WTC11 (cell line): ENCODE results near the gene GADD45GIP1. TPM values are rescaled to one million over a fixed set of nuclear protein-coding genes. Genes with fewer than 3 reads are reported as not detected.

Source experiments
- ATF1 ChIP-seq: sonication (generic); formaldehyde crosslinking; IDR thresholded peaks from 2 replicates; pipeline ENCODE4 v1.8.1; 2023; ENCODE audit warnings: mild to moderate bottlenecking, moderate library complexity, missing genetic modification reagents
- CREB1 ChIP-seq: sonication (generic); formaldehyde crosslinking; IDR thresholded peaks from 2 replicates; pipeline ENCODE4 v1.8.0; 2023; ENCODE audit warnings: mild to moderate bottlenecking, missing genetic modification reagents
- FOXJ3 ChIP-seq: sonication (generic); formaldehyde crosslinking; IDR thresholded peaks from 2 replicates; pipeline ENCODE4 v1.9.0; 2021; ENCODE audit warnings: missing genetic modification reagents, mild to moderate bottlenecking, borderline replicate concordance
- FOXK1 ChIP-seq: sonication (generic); formaldehyde crosslinking; IDR thresholded peaks from 2 replicates; pipeline ENCODE4 v1.8.0; 2022; ENCODE audit warnings: mild to moderate bottlenecking, moderate library complexity, missing genetic modification reagents
- OVOL2 ChIP-seq: fragments of 250-450 bp; sonication (Bioruptor Pico); IDR thresholded peaks from 2 replicates; pipeline ENCODE4 v1.9.0; 2021; ENCODE audit warnings: mild to moderate bottlenecking, borderline replicate concordance
- SP1 ChIP-seq: sonication (generic); formaldehyde crosslinking; conservative IDR thresholded peaks from 2 replicates; pipeline ENCODE4 v1.8.1; 2022; ENCODE audit warnings: missing genetic modification reagents
- TP53 ChIP-seq: sonication (generic); formaldehyde crosslinking; IDR thresholded peaks from 2 replicates; pipeline ENCODE4 v1.8.1; 2023; ENCODE audit warnings: mild to moderate bottlenecking, missing genetic modification reagents
- ZNF121 ChIP-seq: sonication (generic); formaldehyde crosslinking; IDR thresholded peaks from 2 replicates; pipeline ENCODE4 v1.8.0; 2023; ENCODE audit warnings: missing genetic modification reagents
- ZNF232 ChIP-seq: sonication (generic); formaldehyde crosslinking; IDR thresholded peaks from 2 replicates; pipeline ENCODE4 v1.8.0; 2022; ENCODE audit warnings: mild to moderate bottlenecking, missing genetic modification reagents
- total RNA-seq: library from RNA; stranded (reverse); gene quantifications from 3 replicates; pipeline ENCODE4 v1.2.3, GENCODE V29; 2021
- TF ChIP-seq, protein P1 (sequence below): sonication (generic); formaldehyde crosslinking; IDR thresholded peaks from 2 replicates; pipeline ENCODE4 v1.8.1; 2022; ENCODE audit warnings: low read depth, mild to moderate bottlenecking, moderate library complexity, missing genetic modification reagents, borderline replicate concordance
- TF ChIP-seq, protein P2 (sequence below): sonication (generic); formaldehyde crosslinking; conservative IDR thresholded peaks from 2 replicates; pipeline ENCODE4 v1.8.1; 2022; ENCODE audit warnings: mild to moderate bottlenecking, missing genetic modification reagents
- TF ChIP-seq, protein P3 (sequence below): sonication (generic); formaldehyde crosslinking; IDR thresholded peaks from 2 replicates; pipeline ENCODE4 v1.8.1; 2023; ENCODE audit warnings: mild to moderate bottlenecking, missing genetic modification reagents
- TF ChIP-seq, protein P4 (sequence below): sonication (generic); formaldehyde crosslinking; IDR thresholded peaks from 2 replicates; pipeline ENCODE4 v1.8.1; 2022; ENCODE audit warnings: missing genetic modification reagents, borderline replicate concordance
- TF ChIP-seq, protein P5 (sequence below): fragments of 250-450 bp; sonication (Bioruptor Pico); IDR thresholded peaks from 2 replicates; pipeline ENCODE4 v2.1.2; 2022; ENCODE audit warnings: mild to moderate bottlenecking, moderate library complexity
- TF ChIP-seq, protein P6 (sequence below): sonication (generic); formaldehyde crosslinking; conservative IDR thresholded peaks from 2 replicates; pipeline ENCODE4 v1.8.1; 2023; ENCODE audit warnings: mild to moderate bottlenecking, low read depth, missing genetic modification reagents, moderate library complexity
- TF ChIP-seq, protein P7 (sequence below): sonication (generic); formaldehyde crosslinking; IDR thresholded peaks from 2 replicates; pipeline ENCODE4 v1.8.1; 2023; ENCODE audit warnings: mild to moderate bottlenecking, missing genetic modification reagents, borderline replicate concordance
- TF ChIP-seq, protein P8 (sequence below): sonication (generic); formaldehyde crosslinking; IDR thresholded peaks from 2 replicates; pipeline ENCODE4 v1.8.0; 2022; ENCODE audit warnings: missing genetic modification reagents

The GADD45GIP1 gene
- total RNA-seq, 1 experiment from 2014 or later: 54.4 TPM

DNA sequence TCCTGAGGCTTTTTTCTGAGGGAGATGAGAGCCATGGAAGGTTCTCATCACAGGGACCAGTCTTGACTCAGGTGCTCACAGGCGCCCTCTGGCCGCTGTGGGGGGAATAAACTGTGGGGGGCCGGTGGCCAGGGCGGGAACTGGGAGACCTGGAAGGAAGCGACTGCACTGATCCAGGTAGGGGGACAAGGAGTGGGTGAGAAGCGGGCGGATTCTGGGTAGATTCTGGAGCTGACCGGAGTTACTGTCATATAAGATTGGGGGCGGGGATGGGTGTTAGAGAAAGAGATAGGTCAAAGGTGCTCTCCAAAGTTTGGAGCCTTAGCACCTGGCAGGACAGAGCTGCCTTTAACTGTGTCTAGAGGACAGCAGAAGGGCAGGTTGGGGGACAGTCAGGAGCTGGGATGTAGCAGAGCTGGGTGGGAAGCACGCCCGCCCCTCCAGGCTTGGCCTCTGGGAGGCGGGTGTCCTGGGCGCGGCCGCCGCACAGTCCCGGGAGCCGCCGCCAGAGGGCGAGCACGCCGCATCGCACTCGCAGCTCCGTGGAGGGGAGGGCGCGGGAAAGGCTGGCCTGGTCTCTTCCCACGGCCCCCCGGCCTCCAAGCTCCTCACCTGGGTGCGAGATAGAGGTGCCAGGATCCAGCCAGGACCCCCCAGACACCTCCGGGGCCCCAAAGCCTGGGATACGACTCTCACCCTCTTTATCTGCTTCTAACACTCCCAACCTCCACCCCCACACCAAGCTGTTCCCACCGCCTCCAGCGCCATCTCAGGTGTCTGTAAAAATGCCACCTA, 8.2 kb upstream of the GADD45GIP1 start (continued):
- TF ChIP-seq, protein P1, sequence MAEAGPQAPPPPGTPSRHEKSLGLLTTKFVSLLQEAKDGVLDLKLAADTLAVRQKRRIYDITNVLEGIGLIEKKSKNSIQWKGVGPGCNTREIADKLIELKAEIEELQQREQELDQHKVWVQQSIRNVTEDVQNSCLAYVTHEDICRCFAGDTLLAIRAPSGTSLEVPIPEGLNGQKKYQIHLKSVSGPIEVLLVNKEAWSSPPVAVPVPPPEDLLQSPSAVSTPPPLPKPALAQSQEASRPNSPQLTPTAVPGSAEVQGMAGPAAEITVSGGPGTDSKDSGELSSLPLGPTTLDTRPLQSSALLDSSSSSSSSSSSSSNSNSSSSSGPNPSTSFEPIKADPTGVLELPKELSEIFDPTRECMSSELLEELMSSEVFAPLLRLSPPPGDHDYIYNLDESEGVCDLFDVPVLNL (CRISPR knock-in tag): no peak
- TF ChIP-seq ZNF121 (CRISPR knock-in tag) (0 out of 2 replicates have a peak, but pooled peaks have one; percentile 10), ZNF232 (CRISPR knock-in tag) (no peak), OVOL2 (CRISPR knock-in tag) (no peak), FOXK1 (CRISPR knock-in tag) (no peak; the same call in 1 of the 2 replicates), TP53 (CRISPR knock-in tag) (no peak), ATF1 (CRISPR knock-in tag) (no peak), SP1 (peak; percentile 43; the same call in 1 of the 2 replicates), FOXJ3 (CRISPR knock-in tag) (no peak), CREB1 (no peak)
- TF ChIP-seq, protein P2, sequence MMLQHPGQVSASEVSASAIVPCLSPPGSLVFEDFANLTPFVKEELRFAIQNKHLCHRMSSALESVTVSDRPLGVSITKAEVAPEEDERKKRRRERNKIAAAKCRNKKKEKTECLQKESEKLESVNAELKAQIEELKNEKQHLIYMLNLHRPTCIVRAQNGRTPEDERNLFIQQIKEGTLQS (CRISPR knock-in tag): no peak
- TF ChIP-seq, protein P3, sequence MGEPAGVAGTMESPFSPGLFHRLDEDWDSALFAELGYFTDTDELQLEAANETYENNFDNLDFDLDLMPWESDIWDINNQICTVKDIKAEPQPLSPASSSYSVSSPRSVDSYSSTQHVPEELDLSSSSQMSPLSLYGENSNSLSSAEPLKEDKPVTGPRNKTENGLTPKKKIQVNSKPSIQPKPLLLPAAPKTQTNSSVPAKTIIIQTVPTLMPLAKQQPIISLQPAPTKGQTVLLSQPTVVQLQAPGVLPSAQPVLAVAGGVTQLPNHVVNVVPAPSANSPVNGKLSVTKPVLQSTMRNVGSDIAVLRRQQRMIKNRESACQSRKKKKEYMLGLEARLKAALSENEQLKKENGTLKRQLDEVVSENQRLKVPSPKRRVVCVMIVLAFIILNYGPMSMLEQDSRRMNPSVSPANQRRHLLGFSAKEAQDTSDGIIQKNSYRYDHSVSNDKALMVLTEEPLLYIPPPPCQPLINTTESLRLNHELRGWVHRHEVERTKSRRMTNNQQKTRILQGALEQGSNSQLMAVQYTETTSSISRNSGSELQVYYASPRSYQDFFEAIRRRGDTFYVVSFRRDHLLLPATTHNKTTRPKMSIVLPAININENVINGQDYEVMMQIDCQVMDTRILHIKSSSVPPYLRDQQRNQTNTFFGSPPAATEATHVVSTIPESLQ (CRISPR knock-in tag): no peak
- TF ChIP-seq, protein P4, sequence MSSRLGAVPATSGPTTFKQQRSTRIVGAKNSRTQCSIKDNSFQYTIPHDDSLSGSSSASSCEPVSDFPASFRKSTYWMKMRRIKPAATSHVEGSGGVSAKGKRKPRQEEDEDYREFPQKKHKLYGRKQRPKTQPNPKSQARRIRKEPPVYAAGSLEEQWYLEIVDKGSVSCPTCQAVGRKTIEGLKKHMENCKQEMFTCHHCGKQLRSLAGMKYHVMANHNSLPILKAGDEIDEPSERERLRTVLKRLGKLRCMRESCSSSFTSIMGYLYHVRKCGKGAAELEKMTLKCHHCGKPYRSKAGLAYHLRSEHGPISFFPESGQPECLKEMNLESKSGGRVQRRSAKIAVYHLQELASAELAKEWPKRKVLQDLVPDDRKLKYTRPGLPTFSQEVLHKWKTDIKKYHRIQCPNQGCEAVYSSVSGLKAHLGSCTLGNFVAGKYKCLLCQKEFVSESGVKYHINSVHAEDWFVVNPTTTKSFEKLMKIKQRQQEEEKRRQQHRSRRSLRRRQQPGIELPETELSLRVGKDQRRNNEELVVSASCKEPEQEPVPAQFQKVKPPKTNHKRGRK (CRISPR knock-in tag): no peak
- TF ChIP-seq, protein P5, sequence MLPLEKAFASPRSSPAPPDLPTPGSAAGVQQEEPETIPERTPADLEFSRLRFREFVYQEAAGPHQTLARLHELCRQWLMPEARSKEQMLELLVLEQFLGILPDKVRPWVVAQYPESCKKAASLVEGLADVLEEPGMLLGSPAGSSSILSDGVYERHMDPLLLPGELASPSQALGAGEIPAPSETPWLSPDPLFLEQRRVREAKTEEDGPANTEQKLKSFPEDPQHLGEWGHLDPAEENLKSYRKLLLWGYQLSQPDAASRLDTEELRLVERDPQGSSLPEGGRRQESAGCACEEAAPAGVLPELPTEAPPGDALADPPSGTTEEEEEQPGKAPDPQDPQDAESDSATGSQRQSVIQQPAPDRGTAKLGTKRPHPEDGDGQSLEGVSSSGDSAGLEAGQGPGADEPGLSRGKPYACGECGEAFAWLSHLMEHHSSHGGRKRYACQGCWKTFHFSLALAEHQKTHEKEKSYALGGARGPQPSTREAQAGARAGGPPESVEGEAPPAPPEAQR (CRISPR knock-in tag): no peak
- TF ChIP-seq, protein P6, sequence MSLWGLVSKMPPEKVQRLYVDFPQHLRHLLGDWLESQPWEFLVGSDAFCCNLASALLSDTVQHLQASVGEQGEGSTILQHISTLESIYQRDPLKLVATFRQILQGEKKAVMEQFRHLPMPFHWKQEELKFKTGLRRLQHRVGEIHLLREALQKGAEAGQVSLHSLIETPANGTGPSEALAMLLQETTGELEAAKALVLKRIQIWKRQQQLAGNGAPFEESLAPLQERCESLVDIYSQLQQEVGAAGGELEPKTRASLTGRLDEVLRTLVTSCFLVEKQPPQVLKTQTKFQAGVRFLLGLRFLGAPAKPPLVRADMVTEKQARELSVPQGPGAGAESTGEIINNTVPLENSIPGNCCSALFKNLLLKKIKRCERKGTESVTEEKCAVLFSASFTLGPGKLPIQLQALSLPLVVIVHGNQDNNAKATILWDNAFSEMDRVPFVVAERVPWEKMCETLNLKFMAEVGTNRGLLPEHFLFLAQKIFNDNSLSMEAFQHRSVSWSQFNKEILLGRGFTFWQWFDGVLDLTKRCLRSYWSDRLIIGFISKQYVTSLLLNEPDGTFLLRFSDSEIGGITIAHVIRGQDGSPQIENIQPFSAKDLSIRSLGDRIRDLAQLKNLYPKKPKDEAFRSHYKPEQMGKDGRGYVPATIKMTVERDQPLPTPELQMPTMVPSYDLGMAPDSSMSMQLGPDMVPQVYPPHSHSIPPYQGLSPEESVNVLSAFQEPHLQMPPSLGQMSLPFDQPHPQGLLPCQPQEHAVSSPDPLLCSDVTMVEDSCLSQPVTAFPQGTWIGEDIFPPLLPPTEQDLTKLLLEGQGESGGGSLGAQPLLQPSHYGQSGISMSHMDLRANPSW (CRISPR knock-in tag): no peak
- TF ChIP-seq, protein P7, sequence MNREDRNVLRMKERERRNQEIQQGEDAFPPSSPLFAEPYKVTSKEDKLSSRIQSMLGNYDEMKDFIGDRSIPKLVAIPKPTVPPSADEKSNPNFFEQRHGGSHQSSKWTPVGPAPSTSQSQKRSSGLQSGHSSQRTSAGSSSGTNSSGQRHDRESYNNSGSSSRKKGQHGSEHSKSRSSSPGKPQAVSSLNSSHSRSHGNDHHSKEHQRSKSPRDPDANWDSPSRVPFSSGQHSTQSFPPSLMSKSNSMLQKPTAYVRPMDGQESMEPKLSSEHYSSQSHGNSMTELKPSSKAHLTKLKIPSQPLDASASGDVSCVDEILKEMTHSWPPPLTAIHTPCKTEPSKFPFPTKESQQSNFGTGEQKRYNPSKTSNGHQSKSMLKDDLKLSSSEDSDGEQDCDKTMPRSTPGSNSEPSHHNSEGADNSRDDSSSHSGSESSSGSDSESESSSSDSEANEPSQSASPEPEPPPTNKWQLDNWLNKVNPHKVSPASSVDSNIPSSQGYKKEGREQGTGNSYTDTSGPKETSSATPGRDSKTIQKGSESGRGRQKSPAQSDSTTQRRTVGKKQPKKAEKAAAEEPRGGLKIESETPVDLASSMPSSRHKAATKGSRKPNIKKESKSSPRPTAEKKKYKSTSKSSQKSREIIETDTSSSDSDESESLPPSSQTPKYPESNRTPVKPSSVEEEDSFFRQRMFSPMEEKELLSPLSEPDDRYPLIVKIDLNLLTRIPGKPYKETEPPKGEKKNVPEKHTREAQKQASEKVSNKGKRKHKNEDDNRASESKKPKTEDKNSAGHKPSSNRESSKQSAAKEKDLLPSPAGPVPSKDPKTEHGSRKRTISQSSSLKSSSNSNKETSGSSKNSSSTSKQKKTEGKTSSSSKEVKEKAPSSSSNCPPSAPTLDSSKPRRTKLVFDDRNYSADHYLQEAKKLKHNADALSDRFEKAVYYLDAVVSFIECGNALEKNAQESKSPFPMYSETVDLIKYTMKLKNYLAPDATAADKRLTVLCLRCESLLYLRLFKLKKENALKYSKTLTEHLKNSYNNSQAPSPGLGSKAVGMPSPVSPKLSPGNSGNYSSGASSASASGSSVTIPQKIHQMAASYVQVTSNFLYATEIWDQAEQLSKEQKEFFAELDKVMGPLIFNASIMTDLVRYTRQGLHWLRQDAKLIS (CRISPR knock-in tag): no peak
- TF ChIP-seq, protein P8, sequence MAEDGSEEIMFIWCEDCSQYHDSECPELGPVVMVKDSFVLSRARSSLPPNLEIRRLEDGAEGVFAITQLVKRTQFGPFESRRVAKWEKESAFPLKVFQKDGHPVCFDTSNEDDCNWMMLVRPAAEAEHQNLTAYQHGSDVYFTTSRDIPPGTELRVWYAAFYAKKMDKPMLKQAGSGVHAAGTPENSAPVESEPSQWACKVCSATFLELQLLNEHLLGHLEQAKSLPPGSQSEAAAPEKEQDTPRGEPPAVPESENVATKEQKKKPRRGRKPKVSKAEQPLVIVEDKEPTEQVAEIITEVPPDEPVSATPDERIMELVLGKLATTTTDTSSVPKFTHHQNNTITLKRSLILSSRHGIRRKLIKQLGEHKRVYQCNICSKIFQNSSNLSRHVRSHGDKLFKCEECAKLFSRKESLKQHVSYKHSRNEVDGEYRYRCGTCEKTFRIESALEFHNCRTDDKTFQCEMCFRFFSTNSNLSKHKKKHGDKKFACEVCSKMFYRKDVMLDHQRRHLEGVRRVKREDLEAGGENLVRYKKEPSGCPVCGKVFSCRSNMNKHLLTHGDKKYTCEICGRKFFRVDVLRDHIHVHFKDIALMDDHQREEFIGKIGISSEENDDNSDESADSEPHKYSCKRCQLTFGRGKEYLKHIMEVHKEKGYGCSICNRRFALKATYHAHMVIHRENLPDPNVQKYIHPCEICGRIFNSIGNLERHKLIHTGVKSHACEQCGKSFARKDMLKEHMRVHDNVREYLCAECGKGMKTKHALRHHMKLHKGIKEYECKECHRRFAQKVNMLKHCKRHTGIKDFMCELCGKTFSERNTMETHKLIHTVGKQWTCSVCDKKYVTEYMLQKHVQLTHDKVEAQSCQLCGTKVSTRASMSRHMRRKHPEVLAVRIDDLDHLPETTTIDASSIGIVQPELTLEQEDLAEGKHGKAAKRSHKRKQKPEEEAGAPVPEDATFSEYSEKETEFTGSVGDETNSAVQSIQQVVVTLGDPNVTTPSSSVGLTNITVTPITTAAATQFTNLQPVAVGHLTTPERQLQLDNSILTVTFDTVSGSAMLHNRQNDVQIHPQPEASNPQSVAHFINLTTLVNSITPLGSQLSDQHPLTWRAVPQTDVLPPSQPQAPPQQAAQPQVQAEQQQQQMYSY (CRISPR knock-in tag): no peak
